Umbilical cord (tissue), 2 donors: ENCODE measurements around the gene ENDOV. TPM values are rescaled to one million over a fixed set of nuclear protein-coding genes. Genes with fewer than 3 reads are reported as not detected.
"Not testable (repeated sequence)": the region's sequence is repeated elsewhere in the genome, so short reads cannot be mapped to it uniquely, and the experiment has no call there.

ENCODE experiments used
- DNase-seq: peaks from one replicate; pipeline ENCODE4 v3.0.0-alpha.2; 2015; ENCODE audit warnings: low spot score
- total RNA-seq: library from RNA; depleted of rRNA; stranded (reverse); fragments of >200 nt; gene quantifications from one replicate; pipeline ENCODE4 v1.2.3, GENCODE V29; 2014; ENCODE audit warnings: low replicate concordance; ENCODE audit not compliant: insufficient read depth

The ENDOV gene
- total RNA-seq, 1 donor from 2014 or later: 22.6 TPM

DNA sequence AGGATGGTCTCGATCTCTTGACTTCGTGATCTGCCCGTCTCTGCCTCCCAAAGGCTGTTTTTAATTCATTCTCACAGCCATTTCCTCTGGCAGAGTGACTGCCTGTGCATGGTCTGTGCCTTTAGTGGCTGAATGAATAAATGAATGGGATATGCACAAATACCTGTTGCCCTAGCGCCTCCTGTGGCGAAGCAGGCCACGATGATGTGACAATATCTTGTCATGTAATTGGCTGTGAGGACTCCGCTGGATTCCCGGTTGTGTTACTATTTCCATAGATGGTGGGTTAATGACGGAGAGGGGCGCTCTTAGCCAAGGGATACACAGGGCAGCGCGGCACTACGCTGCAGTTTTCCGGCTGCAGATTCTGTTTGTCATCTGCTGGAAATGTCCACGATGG, 26.8 kb upstream of the ENDOV start:
- DNase-seq: no peak

- DNase-seq: no peak
These were observed 26.4 kb upstream of the ENDOV start for GRCh38 chr17:80388601-80389000.

- DNase-seq: no peak
These were observed 25.7 kb upstream of the ENDOV start for GRCh38 chr17:80389011-80389995.

DNA sequence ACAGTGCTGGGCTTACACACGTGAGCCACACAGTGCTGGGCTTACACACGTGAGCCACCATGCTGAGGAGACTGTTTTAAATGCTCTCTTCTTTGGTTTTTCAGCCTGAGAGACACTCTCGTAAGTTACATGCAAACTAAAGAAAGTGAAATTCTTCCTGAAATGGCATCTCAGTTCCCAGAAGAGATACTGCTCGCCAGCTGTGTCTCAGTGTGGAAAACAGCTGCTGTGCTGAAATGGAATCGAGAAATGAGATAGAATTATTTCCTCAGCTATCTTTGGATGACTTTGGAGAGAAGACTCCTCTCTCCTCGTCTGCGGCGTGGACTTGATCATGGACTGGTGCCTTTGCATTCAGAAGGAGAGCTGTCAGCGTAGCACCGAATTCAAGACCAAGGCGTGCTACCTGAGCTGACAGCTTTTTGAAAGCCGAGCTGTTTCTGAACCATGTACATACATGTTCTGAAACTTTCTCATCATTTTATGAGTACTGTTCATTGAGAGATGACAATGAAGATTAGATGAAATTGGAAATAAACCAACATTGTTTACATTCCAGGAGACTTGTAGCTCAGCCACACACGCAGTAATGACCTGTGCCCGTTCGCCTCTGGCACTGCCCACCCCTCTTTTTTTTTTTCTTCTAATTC, 21.6 kb upstream of the ENDOV start:
- no peak for DNase-seq

DNA sequence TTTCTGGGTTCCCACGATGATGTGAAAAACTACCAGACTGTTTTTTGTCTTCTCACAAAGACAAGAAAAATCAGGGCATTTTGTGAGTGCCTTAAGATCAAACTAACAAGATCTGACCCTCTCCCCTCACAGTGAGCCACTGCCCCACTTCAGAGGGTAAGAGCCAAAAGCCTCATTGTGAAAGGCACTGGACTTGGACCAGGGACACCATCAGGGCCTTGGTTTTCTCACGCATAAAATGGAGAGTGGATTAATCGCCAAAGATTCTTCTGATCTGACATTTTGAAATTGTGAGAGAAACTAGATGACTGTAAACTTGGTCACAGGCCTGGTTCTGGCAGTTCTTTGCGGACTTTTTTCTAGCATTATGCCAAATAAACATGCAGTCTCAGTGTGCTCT, 21.0 kb upstream of the ENDOV start:
- no peak for DNase-seq

DNA sequence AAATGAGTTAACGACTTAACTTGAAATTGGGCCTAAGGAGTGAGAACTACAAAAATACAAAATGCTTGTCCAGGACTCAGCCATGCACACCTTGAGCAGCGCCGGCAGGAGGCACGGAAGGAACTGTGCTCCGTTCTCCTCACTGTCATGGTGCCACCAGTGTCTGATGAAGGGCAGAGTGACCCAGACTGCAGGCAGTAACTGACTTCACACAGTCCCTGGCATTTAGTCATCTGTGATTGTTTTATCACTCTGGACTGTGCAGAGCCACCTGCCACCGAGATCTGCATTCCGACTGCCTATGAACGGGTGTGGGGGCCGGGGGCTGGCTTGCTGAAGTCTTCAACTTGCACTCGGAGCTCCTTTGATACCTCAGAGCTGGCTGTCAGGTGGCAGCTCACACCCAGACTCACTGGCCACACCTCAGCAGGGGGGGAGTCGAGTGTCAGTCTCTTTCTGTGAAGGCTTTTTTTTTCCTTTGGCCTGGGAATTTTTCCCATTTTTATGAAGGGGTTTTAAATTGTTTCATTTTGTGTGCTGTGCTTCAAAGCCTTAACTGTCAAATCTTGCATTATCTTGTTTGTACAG, 20.2 kb upstream of the ENDOV start:
- DNase-seq: no peak

DNA sequence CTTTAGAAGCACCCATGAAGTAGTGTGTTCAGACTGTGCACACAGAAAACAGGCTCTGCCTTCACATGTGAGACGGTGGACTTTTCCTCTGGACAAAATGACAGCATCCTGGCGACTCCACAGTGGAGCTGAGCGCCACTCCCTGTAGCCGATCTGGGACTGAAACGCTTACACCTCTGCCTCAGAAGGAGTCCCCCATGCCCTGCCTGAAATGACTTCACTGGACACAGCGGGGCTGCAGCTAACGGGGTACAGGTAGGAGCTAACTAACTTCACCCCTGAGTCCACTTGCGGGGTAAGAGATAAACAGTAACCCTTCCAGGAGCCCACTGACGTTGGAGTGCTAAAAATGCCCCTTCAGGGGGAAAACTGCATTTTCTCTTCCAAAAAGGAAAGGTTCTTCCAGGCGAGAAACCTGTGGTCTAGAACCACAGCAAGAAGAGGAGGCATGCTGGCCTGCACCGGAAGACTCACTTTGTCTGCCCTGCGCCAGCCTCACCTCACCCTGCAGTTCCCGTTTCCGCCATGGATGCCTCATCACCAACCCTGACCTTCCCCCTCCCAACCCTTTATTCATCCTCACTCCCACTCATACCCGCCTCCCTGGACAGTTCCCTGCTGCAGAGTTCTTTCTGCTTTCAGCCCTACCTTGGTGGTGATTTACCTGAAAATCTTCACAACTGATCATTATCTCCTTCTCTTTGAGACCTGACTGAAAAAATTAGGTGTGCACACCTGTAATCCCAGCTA, 19.4 kb upstream of the ENDOV start:
- DNase-seq: no peak

GRCh38 chr17:80396157-80397033, 18.6 kb upstream of the ENDOV start:
- DNase-seq: no peak

DNA sequence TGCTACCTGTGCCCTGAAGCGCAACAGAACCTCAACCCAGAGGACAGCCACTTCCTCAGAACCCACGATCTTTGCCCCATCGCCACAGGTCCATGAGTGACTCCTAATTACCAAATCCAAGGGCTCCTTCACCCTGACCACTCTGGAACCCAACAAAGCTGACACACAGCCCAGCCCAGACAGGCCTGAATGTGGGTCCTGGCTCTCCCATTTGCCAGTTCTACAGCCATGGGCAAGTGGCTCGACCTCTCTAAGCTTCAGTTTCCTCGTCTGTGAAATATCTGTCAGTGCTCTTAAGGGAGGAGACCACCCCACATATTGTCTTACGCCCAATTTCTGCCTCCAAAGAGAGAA, 18.0 kb upstream of the ENDOV start:
- no peak for DNase-seq

DNA sequence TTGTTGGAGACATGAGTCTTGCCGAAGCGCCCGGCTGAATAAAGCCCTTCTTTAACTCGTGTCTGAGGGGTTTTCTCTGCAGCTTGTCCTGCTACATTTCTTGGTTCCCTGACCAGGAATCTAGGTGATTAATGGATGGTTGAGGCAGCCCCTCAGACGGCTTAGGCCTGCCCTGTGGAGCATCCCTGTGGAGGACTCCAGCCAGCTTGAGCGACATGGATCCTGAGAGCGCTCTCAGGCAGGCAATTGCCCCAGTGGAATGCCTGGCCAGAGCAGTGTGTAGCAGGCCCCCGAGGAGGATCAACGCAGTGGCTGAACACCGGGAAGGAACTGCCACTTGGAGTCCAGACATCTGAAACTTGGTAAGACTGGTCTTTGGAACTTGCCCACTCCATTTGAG, 17.3 kb upstream of the ENDOV start:
- DNase-seq: no peak

GRCh38 chr17:80401086-80401485, 13.9 kb upstream of the ENDOV start:
- DNase-seq: not testable (repeated sequence)

DNA sequence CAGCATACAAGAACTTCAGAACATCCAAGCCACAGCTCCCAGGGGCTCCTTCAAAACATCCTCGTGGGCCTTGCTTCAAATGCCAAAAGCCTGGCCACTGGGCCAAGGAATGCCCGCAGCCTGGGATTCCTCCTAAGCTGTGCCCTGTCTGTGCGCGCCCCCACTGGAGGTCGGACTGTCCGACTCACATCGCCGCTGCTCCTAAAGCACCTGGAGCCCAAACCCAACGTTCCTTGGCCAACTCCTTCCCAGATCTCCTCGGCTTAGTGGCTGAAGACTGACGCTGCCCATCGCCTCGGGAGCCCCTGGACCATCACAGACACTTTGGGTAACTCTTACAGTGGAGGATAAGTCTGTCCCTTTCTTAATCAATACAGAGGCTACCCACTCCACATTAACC, 12.9 kb upstream of the ENDOV start:
- DNase-seq: not testable (repeated sequence)

GRCh38 chr17:80402959-80403358, 12.0 kb upstream of the ENDOV start:
- no peak for DNase-seq

DNA sequence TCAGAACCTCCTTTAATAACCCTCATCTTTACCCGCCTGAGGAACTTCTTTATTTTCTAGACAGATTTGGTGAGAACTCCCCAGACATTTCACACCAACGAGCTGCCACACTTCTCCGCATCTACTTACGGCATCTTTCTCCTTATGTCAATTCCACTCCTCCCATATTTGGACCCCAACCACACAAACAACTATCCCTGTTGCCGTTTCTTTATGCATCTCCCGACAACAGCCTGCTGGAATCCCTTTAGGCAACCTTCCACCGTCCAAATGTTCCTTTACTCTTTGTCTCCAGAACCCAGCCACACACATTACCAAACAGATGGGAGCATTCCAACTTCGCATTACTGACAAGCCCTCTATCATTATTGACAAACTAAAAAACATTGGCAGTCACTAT, 8.8 kb upstream of the ENDOV start:
- no peak for DNase-seq

GRCh38 chr17:80407917-80408316, 7.0 kb upstream of the ENDOV start:
- not testable (repeated sequence) for DNase-seq

GRCh38 chr17:80408872-80409271, 6.1 kb upstream of the ENDOV start:
- no peak for DNase-seq

GRCh38 chr17:80409626-80410025, 5.3 kb upstream of the ENDOV start:
- DNase-seq: no peak

DNA sequence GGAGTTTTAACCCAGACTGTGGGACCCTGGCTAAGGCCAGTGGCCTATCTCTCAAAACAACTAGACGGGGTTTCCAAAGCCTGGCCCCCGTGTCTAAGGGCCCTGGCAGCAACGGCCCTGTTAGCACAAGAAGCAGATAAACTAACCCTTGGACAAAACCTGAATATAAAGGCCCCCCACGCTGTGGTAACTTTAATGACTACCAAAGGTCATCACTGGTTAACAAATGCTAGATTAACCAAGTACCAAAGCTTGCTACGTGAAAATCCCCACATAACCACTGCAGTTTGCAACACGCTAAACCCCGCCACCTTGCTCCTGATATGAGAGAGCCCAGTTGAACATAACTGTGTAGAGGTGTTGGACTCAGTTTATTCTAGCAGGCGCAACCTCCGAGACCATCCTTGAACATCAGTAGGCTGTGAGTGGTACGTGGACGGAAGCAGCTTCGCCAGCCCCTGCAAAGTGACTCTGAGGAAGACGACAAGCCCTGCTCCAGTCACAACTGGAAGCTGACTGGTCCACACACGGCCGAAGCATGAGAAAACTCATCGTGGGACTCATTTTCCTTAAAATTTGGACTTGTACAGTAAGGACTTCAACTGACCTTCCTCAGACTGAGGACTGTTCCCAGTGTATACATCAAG, 4.4 kb upstream of the ENDOV start:
- DNase-seq: not testable (repeated sequence)

DNA sequence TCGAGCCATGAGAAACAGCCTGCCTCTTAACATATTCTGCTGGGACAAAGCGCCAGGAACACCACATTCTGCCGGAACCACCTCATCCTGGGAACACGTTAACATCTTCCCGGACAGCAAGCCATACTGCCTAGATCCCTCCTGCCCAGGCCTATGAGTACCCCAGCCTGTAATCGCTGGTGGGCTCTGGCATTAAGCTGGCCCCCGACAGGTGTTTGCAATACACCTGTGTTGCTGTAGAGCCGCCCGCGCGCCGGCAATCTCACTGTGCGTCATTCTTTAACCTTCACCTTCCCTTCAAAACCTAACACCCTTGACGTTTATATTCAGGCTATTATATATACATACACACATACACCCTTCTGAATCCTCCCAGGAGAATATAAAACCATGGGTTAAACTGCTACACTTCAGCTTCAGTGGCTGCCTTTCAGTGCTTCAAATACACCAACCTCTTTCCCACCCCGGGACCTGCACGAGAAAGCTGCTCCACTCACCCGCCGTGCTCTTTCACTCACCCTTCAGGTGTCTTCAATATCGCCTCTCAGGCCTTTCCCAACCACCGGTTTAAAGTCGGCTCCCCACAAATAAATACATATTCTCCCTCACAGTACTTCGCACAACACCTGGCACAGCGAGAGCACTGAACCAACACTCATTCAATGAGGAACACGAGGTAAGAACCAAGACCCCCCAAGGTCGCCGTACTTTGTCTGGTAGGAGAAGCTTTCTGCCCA, 1.0 kb upstream of the ENDOV start:
- no peak for DNase-seq

DNA sequence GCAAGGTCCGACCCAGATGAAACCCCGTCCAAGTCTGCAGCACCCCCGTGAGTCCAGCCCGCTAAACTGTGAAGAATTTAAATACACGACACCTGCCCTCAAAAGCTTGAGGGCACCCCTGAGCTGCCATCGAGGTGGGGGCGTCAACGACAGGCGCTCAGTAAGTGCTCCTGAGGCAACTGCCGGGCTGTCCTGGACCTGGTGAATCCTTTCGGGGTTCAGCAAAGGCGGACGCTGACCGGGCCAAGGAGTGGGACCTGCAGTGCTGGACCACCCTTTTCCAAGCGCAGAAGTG, 512 bp upstream of the ENDOV start:
- DNase-seq: no peak
